ENCODE results near the gene LRRFIP2. TPM values are rescaled to one million over a fixed set of nuclear protein-coding genes. Genes with fewer than 3 reads are reported as not detected.

The LRRFIP2 gene
- total RNA-seq, 1 donor from 2014 or later = 34.1 TPM

DNA sequence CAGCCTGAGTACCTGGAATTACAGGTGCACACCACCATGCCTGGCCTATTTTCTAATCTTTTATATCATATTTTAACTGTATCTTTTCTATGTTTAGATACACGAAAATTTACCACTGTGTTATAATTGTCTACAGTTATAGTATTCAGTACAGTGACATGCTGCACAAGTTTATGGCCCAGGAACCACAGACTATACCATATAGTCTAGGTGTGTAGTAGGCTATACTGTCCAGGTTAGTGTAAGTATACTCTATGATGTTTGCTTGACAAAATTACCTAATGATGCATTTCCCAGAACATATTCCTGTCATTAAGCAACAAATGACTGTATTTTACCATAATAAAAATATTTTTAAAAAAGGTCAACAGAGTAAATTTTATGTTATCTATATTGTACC lies 5.5 kb downstream of the LRRFIP2 start:
- H3K36me3 ChIP-seq (ENCODE audit: control insufficient read depth, insufficient read depth, low read length) = no peaks in the 10 kb centered on the region
- TF ChIP-seq, protein P1, sequence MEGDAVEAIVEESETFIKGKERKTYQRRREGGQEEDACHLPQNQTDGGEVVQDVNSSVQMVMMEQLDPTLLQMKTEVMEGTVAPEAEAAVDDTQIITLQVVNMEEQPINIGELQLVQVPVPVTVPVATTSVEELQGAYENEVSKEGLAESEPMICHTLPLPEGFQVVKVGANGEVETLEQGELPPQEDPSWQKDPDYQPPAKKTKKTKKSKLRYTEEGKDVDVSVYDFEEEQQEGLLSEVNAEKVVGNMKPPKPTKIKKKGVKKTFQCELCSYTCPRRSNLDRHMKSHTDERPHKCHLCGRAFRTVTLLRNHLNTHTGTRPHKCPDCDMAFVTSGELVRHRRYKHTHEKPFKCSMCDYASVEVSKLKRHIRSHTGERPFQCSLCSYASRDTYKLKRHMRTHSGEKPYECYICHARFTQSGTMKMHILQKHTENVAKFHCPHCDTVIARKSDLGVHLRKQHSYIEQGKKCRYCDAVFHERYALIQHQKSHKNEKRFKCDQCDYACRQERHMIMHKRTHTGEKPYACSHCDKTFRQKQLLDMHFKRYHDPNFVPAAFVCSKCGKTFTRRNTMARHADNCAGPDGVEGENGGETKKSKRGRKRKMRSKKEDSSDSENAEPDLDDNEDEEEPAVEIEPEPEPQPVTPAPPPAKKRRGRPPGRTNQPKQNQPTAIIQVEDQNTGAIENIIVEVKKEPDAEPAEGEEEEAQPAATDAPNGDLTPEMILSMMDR (IDR thresholded peaks at IDR 0.05; ENCODE audit: insufficient read depth, low read length, poor library complexity, severe bottlenecking) = no peak
- DNase-seq (ENCODE audit: low read depth) = no peak
- H3K4me3 ChIP-seq (ENCODE audit: low read depth, low read length) = no peak overlapping the region
- no peaks in the 10 kb centered on the region for H3K27me3 ChIP-seq (ENCODE audit: control insufficient read depth, insufficient read depth, low read length)

DNA sequence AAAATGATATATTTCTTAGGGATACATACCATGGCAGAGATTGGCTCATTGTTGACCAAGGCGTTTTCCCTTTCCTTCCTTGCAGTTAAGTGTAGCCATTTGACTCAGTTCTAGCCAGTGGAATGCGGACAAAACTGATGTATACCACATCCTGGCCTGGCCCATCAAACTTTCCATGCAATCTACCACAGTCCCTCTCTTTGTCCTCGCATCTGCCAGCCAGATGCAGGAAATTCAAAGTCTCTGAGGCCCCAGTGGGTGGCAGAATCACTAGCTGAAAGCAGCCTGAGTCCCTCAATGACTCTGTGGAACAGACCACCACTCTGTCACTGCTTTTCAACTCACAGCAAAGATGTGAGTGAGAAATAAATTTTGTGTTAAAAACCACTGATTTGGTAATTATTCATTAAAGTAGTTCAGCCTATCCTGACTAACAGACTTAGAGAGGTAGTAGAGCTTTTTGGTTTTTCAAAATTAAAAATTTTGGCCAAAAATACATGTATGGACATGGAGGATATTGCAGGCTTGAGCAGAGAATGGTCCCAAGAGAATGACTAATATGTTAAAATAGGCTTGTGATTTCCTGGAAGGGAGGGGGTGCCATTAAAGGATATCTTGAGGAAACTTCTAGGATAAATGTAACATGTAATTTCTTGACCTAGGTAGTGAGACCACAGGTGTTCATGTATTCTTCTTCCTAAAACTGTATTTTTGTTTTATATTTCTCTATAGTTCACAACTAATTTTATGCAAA lies 10.9 kb downstream of the LRRFIP2 start:
- Histone ChIP-seq H3K4me3 (ENCODE audit: low read depth, low read length) (no peak overlapping the region), H3K27me3 (ENCODE audit: control insufficient read depth, insufficient read depth, low read length) (no peaks in the 10 kb centered on the region), H3K36me3 (ENCODE audit: control insufficient read depth, insufficient read depth, low read length) (no peaks in the 10 kb centered on the region)
- TF ChIP-seq, protein P1 (IDR thresholded peaks at IDR 0.05; ENCODE audit: insufficient read depth, low read length, poor library complexity, severe bottlenecking) = no peak
- no peak for DNase-seq (ENCODE audit: low read depth)

DNA sequence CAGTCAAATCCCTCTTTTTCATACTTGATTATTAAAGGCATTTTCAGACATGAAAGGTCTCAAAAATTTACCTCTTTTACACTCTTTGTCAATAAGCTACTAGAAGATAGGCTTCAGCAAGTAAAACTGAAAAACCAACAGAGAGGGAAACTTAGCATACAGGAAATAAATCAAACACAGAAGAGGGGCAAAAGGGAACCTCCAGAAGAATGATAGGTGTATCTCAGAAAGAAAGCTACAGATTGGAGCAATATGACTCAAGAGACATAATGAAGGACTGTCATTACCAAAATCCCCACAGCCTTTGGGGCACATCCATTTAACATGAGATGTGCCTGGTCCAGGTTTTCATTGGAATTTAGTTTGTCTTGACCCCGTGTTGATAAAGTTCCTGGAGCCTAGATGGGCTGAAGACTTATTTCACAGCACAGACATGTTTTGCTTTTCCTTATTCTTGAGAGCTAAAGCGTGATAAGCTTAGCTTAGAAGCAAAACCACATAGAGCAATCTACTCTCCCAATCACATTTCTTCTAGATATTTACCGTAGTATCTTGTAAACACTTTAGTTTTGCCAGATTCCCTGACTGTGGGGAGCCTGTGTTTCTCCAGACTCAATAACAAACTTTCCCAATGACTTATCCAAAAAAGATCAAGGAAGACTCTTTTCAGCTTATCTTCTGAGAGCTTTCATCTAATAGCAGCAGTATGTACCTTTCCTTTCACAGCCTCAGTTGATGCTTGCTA lies 11.7 kb downstream of the LRRFIP2 start:
- no peaks in the 10 kb centered on the region for H3K36me3 ChIP-seq (ENCODE audit: control insufficient read depth, insufficient read depth, low read length)
- TF ChIP-seq, protein P1 (IDR thresholded peaks at IDR 0.05; ENCODE audit: insufficient read depth, low read length, poor library complexity, severe bottlenecking) = no peak
- H3K27me3 ChIP-seq (ENCODE audit: control insufficient read depth, insufficient read depth, low read length) = no peaks in the 10 kb centered on the region
- no peak overlapping the region for H3K4me3 ChIP-seq (ENCODE audit: low read depth, low read length)
- no peak for DNase-seq (ENCODE audit: low read depth)

DNA sequence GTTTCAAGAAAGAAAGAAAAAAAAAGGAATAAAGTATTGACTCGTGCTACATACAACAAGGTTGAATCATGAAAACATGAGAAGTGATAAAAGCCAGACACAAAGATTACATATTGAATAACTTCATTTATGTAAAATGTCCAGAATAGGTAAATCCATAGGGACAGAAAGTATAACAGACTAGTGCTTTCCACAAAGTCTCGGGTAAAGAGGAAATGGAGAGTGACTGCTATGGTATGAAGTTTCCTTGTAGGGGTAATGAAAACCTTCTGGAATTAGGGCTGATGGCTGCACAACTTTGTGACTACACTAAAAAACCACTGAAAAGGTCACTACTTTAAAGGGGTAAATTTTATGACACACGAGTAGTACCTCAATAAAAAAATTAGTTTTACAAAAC lies 13.0 kb downstream of the LRRFIP2 start:
- DNase-seq (ENCODE audit: low read depth) = no peak
- TF ChIP-seq, protein P1 (IDR thresholded peaks at IDR 0.05; ENCODE audit: insufficient read depth, low read length, poor library complexity, severe bottlenecking) = no peak
- no peaks in the 10 kb centered on the region for H3K27me3 ChIP-seq (ENCODE audit: control insufficient read depth, insufficient read depth, low read length)
- no peak overlapping the region for H3K4me3 ChIP-seq (ENCODE audit: low read depth, low read length)
- no peaks in the 10 kb centered on the region for H3K36me3 ChIP-seq (ENCODE audit: control insufficient read depth, insufficient read depth, low read length)

DNA sequence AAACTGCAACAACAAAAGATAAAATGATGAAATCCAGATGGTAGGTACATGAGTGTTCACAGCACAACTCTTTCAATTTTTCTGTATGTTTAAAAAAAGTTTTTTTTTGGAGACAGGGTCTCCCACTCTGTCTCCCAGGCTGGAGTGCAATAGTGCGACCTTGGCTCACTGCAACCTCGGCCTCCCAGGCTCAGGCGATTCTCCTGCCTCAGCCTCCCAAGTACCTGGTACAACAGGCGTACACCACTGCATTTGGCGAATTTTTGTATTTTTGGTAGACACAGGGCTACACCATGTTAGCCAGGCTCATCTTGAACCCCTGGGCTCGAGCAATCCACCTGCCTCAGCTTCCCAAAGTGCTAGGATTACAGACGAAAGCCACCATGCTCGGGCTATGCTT lies 18.6 kb downstream of the LRRFIP2 start:
- H3K36me3 ChIP-seq (ENCODE audit: control insufficient read depth, insufficient read depth, low read length) = no peaks in the 10 kb centered on the region
- H3K27me3 ChIP-seq (ENCODE audit: control insufficient read depth, insufficient read depth, low read length) = no peaks in the 10 kb centered on the region

More for the DNA sequence above, 18.6 kb downstream of the LRRFIP2 start:
- TF ChIP-seq, protein P1 (IDR thresholded peaks at IDR 0.05; ENCODE audit: insufficient read depth, low read length, poor library complexity, severe bottlenecking) = no peak
- H3K4me3 ChIP-seq (ENCODE audit: low read depth, low read length) = no peak overlapping the region
- DNase-seq (ENCODE audit: low read depth) = no peak
